ENCODE results near the gene NMNAT2.

DNA sequence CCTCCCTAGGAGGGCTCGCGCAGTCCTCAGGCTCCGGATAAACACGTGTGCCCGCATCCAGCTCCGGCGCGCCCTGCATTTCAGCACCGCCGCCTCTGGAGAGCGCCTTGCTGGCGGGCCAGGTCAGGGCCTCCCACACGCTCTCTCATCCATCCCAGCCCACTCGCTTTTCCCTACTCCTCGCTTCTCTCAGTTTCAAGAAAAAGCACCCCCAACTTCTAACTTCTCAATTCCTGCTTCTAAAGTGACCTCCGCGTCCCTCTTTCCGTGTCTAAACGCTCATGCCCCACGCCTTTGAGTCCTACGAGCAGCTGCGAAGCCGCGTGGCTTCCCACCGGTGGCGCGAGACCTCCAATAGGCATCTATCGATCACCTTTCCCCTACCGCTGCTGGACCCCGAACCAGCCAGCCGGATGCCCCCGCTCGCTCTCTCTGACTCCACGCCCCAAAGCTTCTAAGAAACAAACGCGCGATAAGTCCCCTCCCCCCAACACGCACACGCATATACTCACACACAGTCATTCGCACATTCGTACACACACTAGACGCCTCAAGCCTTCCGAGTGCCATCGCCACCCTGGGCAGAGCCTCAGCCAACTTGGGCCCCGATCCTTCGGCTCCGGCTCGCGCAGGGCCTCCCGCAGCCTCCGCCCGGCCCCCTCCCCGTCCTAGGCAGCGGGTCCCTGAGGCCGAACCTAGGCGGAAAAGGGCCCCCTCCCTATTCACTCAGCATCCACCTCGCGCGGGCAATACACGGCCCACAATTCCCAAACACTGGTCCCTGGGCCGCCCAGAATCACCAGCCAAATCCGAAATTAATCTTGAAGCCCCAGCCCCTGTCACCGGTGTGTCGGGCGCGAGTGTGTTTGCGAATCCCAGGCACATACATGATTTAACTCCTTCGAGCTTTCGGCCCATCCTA is 1.1 kb downstream of the NMNAT2 start:
- TF ChIP-seq, protein P1, sequence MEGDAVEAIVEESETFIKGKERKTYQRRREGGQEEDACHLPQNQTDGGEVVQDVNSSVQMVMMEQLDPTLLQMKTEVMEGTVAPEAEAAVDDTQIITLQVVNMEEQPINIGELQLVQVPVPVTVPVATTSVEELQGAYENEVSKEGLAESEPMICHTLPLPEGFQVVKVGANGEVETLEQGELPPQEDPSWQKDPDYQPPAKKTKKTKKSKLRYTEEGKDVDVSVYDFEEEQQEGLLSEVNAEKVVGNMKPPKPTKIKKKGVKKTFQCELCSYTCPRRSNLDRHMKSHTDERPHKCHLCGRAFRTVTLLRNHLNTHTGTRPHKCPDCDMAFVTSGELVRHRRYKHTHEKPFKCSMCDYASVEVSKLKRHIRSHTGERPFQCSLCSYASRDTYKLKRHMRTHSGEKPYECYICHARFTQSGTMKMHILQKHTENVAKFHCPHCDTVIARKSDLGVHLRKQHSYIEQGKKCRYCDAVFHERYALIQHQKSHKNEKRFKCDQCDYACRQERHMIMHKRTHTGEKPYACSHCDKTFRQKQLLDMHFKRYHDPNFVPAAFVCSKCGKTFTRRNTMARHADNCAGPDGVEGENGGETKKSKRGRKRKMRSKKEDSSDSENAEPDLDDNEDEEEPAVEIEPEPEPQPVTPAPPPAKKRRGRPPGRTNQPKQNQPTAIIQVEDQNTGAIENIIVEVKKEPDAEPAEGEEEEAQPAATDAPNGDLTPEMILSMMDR (IDR thresholded peaks at IDR 0.05; ENCODE audit: extremely low read depth in 1 of 2, insufficient read depth in 1 of 2, low read depth in 1 of 2, low read length in 2 of 2), result no peak
- no peak for TF ChIP-seq EZH2 (IDR thresholded peaks at IDR 0.05; ENCODE audit: borderline replicate concordance, low read depth, low read length, severe bottlenecking)
- no peak for TF ChIP-seq POLR2A (IDR thresholded peaks at IDR 0.05; ENCODE audit: low read depth, low read length)
- TF ChIP-seq MYC (IDR thresholded peaks at IDR 0.05; ENCODE audit: low read depth, low read length), result no peak
- TF ChIP-seq FOS (IDR thresholded peaks at IDR 0.05; ENCODE audit: borderline replicate concordance, insufficient read depth, low read length), result no peak
- TF ChIP-seq, protein P2, sequence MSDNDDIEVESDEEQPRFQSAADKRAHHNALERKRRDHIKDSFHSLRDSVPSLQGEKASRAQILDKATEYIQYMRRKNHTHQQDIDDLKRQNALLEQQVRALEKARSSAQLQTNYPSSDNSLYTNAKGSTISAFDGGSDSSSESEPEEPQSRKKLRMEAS (IDR thresholded peaks at IDR 0.05; ENCODE audit: insufficient read depth, insufficient read length), result no peak
